Stimulated activated CD8-positive, alpha-beta memory T cell treated with anti-CD3 and anti-CD28 coated beads, Interleukin-12 subunit alpha, Interleukin-12 subunit beta, amount 100 ng/mL, for 1 hour (primary cell): Measurements from ENCODE around the gene NDUFA13.

Experiments used
- DNase-seq: peaks from one replicate; pipeline ENCODE4 v3.0.0-alpha.2; 2020; ENCODE audit warnings: low read depth

Gene NDUFA13

DNA sequence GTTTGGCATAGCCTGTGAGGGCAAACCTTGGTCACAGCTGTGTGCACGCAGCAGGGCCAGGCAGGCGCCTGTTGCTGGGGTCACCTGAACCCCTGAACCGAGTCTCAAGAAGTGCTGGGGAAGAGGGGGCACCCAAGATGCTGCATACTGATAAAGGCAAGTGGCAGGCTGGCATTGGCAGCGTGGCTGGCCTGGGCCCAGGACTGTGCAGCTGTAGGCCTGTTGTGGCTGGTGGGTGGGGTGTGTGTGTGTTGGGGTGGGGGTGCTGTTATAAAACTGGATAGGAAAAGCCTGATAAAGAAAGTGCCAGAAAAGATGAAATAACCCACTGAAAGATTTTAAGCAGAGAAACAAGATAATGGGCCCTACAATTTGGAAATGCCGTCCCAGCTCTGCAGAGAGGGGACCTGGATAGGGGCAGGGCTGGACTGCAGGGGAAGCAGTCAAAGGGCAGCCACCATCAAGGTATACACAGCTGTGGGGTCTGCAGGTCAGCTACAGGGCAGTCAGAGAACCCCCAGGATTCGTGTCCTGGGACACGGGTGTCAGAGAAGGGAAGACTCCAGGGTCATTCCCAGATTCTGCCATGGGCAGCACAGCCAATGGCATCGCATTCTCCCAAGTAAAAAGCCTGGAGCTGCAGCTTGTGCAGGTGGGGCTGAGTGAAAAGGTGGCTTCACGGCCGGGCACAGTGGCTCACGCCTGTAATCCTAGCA is 55.2 kb downstream of the NDUFA13 start:
- DNase-seq, result no peak

DNA sequence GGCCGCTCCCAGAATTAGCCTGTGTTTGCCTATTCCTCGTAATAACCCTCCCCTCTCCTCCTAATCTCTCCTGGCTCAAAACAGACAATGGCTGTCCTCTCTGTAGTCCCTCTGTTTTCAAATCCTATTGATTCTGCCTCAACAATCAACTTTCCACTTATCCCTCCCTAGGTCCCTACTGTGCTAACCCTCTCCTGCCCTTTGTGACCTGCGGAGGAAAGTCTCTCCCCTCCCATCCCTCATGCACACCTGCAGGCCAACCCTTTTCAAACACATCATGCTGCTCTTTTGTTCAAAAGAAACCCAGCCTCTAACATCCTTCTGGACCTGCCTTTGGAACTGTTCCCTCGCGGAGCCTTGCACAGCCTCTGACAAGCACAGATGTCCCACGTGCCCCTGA is 59.4 kb downstream of the NDUFA13 start:
- no peak for DNase-seq
